Mesodermal cell (in vitro differentiated cells): Measurements from ENCODE around the gene DAP.

Source experiments
- H3K27ac ChIP-seq: 2 replicates; pipeline ENCODE4 v1.7.0; 2013; ENCODE audit warnings: mild to moderate bottlenecking, low read depth, low read length, moderate library complexity; ENCODE audit not compliant: severe bottlenecking
- H3K36me3 ChIP-seq: 2 replicates; pipeline ENCODE4 v1.7.1; 2013; ENCODE audit warnings: mild to moderate bottlenecking, low read length, moderate library complexity; ENCODE audit not compliant: control insufficient read depth, insufficient read depth
- H3K4me1 ChIP-seq: one replicate; pipeline ENCODE4 v1.7.1; 2013; ENCODE audit warnings: mild to moderate bottlenecking, low read length; ENCODE audit not compliant: insufficient read depth, control insufficient read depth, poor library complexity, severe bottlenecking
- H3K4me3 ChIP-seq: 2 replicates; pipeline ENCODE4 v1.7.0; 2013; ENCODE audit warnings: low read length, control low read depth, mild to moderate bottlenecking; ENCODE audit not compliant: insufficient read depth, poor library complexity, severe bottlenecking; ENCODE audit errors: extremely low read depth
- H3K9me3 ChIP-seq: 2 replicates; pipeline ENCODE4 v1.7.1; 2013; ENCODE audit warnings: mild to moderate bottlenecking, low read length, moderate library complexity; ENCODE audit not compliant: control insufficient read depth
- WGBS, 2 experiments: methylation state at CpG; one replicate each; pipeline ENCODE4 v1.1.5; 2013; ENCODE audit warnings: missing lambda C conversion rate in 2 of 2; ENCODE audit not compliant: insufficient coverage in 2 of 2; 5-methylcytosine and 5-hydroxymethylcytosine counted together

DAP gene

DNA sequence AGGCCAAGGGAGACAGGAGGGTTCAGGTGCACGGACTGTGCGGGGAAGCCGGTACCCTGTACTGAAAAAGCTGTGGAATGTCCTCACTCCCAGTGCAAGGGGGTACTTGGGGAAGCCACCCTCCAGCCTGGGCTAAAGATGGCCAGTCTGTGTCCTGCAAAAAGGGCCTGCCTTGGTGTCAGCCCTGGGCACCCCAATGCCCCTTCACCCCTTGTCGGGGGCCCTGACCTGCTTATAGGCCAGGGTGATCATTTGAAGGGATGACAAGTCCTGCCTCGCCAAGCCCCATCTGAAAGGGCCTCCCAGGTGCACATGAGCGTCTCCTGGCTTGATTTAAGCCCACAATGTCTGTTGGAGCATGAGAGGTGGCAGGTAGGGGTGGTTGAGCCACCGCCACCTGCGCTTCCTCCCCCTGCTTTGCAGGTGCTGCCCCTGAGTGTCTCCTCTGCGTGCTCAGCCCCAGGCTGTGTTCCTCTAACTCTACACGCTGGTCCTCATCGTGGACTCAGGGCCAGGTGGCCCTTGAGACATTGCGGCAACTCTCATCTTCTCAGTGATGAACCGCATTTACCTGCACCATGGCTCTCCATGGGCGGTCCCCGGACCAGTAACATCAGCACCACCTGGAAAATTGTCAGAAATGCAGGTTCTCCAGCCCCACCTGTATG is 100.2 kb downstream of the DAP start:
- Histone ChIP-seq H3K9me3 (no peaks in the 10 kb centered on the region), H3K27ac (no peak overlapping the region), H3K4me1 (no peaks in the 10 kb centered on the region), H3K4me3 (no peak overlapping the region), H3K36me3 (peaks cover under 1% of the 10 kb centered on the region)
- 96% methylated on average over 14 to 15 of the region's 15 CpGs for WGBS, 2 experiments

DNA sequence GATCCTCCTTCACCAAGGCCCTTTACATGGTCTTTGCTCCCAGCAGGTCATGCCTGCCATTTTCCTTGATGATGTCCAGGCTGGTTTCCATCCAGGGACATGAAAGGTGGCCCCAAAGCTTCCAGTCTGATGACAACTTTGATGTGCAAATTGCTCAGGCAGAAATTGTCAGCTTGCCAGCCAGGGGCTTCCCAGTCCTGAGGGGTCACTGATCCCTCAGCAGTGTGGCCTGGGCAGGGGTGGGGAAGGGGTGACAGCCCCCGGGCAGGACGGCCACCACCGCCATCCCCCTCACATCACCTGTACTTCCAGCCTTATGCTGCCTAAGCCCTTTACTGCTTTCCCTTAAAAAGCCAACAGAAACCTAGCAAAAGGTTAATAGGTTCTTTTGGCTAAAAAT is 100.9 kb downstream of the DAP start:
- no peak overlapping the region for H3K27ac ChIP-seq
- H3K9me3 ChIP-seq, result no peaks in the 10 kb centered on the region
- H3K36me3 ChIP-seq, result peaks cover 4% of the 10 kb centered on the region
- WGBS, 2 experiments, result no CpG with 5 or more reads among the region's 3 CpGs
- H3K4me1 ChIP-seq, result no peaks in the 10 kb centered on the region
- no peak overlapping the region for H3K4me3 ChIP-seq

DNA sequence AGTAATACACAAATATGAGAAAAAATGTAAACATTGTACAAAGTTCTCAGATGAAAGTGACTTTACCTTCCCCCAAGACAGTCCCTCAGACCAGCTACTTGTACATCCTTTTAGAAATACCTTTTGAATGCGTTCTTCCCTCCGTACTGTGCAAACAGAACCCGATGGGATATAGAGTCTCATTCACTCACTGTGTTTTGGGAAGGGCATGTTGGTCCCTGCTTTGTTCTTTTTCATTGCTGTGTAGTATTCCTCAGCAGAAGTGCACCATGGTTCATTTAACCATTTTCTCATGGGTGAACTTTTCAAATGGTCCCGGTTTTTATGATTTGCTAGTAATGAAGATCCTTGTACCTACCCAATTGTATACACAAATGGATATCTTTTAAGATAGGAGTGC is 102.8 kb downstream of the DAP start:
- peaks cover 11% of the 10 kb centered on the region for H3K36me3 ChIP-seq
- H3K4me3 ChIP-seq, result no peak overlapping the region
- 90% methylated on average over 3 of the region's 4 CpGs; no CpG with 5 or more reads in 1 of the 2 experiments for WGBS, 2 experiments
- no peaks in the 10 kb centered on the region for H3K4me1 ChIP-seq
- H3K9me3 ChIP-seq, result no peaks in the 10 kb centered on the region
- H3K27ac ChIP-seq, result no peak overlapping the region

DNA sequence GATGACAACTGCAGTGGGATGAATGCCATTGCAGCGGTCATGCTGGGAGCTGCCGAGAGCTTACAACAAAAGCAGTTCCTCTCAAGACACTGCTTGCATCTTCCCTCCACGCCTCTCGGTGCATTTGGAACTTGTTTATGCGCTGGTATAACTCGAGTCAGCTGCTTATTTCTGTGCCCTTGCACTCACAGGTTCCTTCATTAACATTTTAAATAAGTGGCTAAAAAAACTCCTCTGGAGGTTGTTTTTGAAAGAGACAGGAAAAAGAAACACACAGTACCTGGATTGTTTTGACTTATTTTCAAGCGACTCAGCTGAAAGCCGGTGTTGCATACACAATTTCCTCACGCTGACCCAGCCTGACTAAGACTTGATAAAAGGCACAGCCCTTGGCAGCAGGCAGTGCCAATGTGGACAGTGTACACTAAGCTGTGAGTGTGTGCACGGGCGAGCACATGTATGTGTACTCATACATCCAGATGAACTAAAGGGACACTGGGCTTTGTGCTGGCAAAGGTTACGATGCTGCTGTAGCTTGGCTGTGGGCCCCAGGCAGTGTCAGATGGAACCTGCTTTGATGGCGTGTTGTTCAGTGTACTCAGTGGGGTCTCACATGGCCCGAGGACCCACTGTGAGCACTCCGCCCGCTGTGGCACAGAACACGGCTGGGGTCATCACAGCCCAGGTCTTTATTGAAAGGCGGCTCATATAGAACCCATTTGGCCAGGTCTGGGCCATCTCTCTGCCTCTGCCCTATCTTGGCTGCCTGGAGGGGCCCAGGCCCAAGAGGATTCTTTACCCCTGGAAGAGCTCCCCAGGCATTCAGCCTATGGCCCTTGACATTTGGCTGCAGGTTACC is 104.8 kb downstream of the DAP start:
- Histone ChIP-seq H3K4me3 (no peak overlapping the region), H3K36me3 (peaks cover 28% of the 10 kb centered on the region), H3K4me1 (no peaks in the 10 kb centered on the region), H3K9me3 (no peaks in the 10 kb centered on the region), H3K27ac (no peak overlapping the region)
- 74 to 78% methylated on average over 16 to 17 of the region's 18 CpGs for WGBS, 2 experiments

DNA sequence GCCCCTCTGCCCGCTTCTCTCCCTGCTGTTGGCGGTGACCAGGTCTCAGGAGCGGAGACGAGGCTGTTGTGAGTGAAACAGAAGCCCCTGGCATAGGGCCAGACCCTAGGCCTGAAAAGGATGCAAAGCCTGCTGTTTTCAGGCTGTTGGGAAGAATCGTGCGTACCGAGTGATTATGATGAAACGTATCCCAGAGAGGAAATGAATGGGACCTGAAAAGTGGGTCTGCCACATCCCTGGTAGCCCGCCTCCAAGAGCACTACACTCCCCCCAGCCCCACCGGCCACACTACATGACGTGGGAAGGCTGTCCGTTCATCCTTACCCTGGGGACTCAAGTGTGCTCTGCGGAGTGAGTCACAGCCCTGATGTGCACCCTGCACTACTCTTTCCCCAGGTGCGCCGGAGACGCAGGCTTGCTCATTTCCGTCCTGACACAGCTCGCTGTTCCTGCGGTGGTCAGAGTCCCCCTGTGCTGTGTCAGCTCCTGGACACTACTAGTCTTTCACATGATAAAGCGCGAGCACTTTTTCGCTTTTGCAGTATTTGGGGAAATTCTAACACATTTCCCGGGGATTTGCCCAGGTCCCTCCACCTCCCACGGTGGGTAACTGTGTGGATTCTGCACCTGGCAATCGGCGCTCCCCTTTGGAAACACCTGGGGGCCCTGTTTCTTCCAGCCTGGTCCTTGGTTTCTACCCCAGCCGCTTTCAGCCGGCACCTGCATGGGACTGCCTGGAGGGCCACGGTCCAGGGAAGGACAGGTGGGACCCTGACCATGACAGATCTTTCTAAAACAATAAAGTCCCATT is 105.7 kb downstream of the DAP start:
- no peaks in the 10 kb centered on the region for H3K9me3 ChIP-seq
- H3K36me3 ChIP-seq, result peaks cover 30% of the 10 kb centered on the region
- no peaks in the 10 kb centered on the region for H3K4me1 ChIP-seq
- H3K27ac ChIP-seq, result no peak overlapping the region
- no peak overlapping the region for H3K4me3 ChIP-seq
- 86 to 87% methylated on average over 28 to 29 of the region's 29 CpGs for WGBS, 2 experiments

DNA sequence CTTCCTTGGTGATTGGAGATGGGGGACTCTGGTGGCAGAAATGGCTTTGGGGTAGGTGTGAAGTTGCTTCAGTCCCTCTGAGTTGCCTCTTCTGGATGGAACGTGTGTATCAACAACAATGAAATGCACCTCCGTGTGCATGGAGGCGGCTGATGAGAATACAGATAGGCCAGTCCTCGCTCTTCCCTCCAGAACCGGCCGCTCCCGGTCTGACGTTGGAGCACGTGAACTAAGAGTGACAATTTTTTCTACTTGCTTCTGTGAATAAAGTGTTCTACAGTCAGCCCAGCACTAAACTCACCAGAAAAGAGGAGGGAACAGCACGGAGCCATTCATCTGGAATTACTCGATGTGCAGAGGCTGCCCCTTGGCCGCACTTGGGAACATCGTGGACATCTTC is 106.5 kb downstream of the DAP start:
- Histone ChIP-seq H3K9me3 (no peaks in the 10 kb centered on the region), H3K4me1 (no peaks in the 10 kb centered on the region), H3K27ac (no peak overlapping the region), H3K36me3 (peaks cover 32% of the 10 kb centered on the region), H3K4me3 (no peak overlapping the region)
- 94 to 97% methylated on average over 9 to 10 of the region's 13 CpGs for WGBS, 2 experiments

DNA sequence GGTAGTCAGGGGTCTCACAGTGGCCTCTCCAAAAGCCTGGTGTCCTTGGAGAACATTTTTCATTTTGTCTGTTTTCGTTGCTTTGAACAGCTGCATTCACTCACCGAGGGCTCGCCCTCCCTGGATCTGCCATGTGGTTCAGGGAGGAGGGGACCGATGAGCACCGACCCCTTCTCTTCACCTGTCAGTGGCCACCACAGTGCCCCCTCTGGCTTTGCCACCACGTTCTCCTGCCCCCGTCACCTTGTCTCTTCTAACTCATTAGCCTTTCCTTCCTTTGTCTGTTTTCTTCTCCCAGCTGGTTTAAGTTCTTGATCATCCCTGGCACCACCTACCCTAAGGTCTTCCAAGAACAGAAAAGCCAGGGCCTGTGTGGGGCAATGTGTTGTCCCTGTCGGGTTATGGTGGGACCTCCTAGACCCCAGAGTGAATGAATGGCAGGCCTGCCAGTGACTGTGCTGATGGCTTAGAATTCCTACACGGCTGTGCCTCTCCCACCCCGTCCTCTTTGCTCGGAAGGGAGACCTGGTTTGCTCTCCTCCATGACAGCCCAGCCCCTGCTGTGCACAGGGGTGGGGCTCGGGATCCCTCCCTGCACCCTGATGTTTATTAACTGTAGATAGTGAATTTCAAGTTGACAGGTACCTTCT is 107.2 kb downstream of the DAP start:
- H3K27ac ChIP-seq, result no peak overlapping the region
- no peak overlapping the region for H3K4me3 ChIP-seq
- H3K9me3 ChIP-seq, result no peaks in the 10 kb centered on the region
- WGBS, 2 experiments, result 88 to 90% methylated on average over 9 to 11 of the region's 12 CpGs
- no peaks in the 10 kb centered on the region for H3K4me1 ChIP-seq
- H3K36me3 ChIP-seq, result peaks cover 32% of the 10 kb centered on the region

DNA sequence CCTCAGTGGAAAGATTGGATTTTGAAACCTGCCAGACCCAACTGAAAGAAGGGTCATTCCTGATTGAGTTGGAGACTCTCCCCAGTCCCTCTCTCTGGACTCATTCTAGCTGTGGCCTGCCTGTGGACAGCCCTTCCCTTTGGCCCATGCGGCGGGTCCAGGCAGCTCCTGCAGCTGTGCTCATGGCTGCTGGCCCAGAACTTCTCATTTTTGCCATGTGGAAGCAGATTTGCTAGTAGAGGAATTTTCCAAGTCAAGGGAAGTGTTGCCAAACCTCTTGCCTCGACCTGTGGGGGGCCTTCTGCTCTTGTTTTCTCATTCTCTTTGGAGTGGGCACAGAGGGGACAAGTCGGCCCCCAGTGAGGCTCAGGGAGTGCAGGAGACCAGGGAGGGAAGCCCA is 108.0 kb downstream of the DAP start:
- H3K9me3 ChIP-seq, result no peaks in the 10 kb centered on the region
- no peak overlapping the region for H3K27ac ChIP-seq
- 77 to 86% methylated on average over 3 to 4 of the region's 4 CpGs for WGBS, 2 experiments
- H3K4me3 ChIP-seq, result no peak overlapping the region
- H3K4me1 ChIP-seq, result no peaks in the 10 kb centered on the region
- H3K36me3 ChIP-seq, result peaks cover 32% of the 10 kb centered on the region

DNA sequence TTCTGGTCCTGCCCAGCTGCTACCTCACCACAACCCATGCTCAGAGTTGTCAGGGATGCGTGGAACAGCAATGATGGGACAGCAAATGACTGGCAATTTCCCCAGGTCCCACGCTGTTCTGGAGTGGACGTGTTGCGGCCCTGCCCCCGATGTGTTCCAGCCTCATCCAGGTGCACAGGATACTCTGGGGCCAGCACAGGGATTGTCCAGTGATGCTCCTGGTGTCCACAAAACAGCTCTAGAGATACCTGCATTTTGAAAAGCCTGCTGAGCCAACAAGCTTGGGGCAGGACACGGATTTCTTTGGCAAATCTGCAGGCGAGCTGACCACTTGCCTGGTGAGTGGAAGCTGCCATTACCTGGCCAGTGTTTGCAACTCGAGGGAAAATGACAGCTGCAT is 108.4 kb downstream of the DAP start:
- no peak overlapping the region for H3K4me3 ChIP-seq

DNA sequence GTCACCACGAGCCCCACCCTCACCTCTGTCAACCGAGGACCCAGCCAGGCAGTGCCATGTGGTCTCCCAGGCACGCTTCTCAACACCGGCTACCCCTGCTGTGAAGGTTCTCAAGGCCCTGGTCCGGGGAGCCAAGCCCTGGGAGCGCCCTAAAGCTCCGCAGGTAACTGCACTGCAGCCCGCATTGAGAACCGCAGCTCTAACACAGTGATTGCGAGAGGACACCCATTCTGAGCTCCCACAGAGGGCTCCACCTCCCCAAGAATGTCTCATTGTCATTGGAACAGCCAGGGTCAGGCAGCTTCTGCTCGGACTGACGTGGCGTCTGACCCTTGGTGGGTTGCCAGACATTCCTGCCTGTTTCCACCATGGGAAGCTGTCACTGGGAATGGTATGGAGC is 108.9 kb downstream of the DAP start:
- H3K27ac ChIP-seq, result no peak overlapping the region
- H3K36me3 ChIP-seq, result peaks cover 32% of the 10 kb centered on the region
- H3K4me1 ChIP-seq, result no peaks in the 10 kb centered on the region
- 94 to 96% methylated on average over 13 of the region's 13 CpGs for WGBS, 2 experiments
- no peak overlapping the region for H3K4me3 ChIP-seq
- no peaks in the 10 kb centered on the region for H3K9me3 ChIP-seq

More for the DNA sequence above, 108.4 kb downstream of the DAP start:
- Histone ChIP-seq H3K36me3 (peaks cover 32% of the 10 kb centered on the region), H3K27ac (no peak overlapping the region), H3K4me1 (no peaks in the 10 kb centered on the region), H3K9me3 (no peaks in the 10 kb centered on the region)
- WGBS, 2 experiments, result 87 to 91% methylated on average over 7 to 8 of the region's 8 CpGs
